Measurements from ENCODE around the gene FPGS. TPM values are rescaled to one million over a fixed set of nuclear protein-coding genes. Genes with fewer than 3 reads are reported as not detected.
A peak's percentile ranks its signal among the peaks of the same experiment; 100 is the strongest.

FPGS gene
- polyA plus RNA-seq, 1 donor from 2014 or later = 51.4 TPM

DNA sequence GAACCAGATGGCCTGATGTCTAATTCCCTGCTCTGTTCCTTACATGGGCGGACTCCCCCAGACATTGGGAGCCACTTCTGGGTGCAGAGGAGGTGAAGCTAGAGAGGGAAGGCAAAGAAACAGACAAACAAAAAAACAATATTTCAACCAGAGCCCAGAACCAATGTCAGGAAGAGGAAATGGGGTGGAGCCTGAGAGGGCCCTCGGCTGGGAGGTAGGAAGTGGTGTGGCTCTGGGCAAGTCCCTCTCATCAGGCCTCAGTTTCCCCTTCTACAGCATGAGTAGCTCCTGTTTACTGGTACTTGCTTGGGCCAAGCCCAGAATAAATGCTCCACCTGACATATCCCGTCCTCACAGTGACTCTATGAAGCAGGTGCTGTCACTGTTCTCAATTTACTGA is 35.3 kb upstream of the FPGS start:
- Mint-ChIP-seq H3K27me3 (no peaks in the 10 kb centered on the region), H3K36me3 (peaks cover 2% of the 10 kb centered on the region), H3K27ac (peak overlapping the region in 2 of 3 donors; percentile 91 to 94), H3K4me3 (peak overlapping the region in 2 of 4 donors; percentile 19 to 39), H3K9me3 (no peaks in the 10 kb centered on the region), H3K4me1 (peaks cover 38 to 55% (median 51%) of the 10 kb centered on the region in 3 donors)

DNA sequence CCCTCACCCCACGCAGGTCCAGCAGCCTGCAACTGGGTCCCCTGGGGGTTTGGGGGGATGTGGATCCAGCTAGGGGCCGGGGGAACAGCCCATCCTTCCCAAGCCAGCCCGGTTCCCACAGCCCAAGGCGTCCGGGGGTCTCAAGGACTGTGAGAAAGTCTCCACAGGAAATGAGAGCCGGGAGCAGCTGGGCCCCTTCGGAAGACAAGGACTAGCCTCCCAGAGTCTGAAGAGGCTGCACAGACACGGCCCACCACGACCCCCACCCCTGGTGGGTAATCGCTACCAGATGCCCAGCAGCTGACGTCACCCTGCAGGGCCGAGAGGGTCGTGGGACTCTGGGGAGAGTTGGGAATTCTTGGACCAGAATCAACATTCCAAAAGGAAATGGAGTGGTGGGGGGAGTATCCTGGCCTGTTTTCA is 34.8 kb upstream of the FPGS start:
- no peaks in the 10 kb centered on the region for H3K27me3 Mint-ChIP-seq
- H3K27ac Mint-ChIP-seq = peak overlapping the region in 2 of 3 donors; percentile 78 to 94
- H3K4me1 Mint-ChIP-seq = peaks cover 33 to 52% (median 52%) of the 10 kb centered on the region in 3 donors
- peaks cover 2% of the 10 kb centered on the region for H3K36me3 Mint-ChIP-seq
- H3K4me3 Mint-ChIP-seq = no peak overlapping the region
- H3K9me3 Mint-ChIP-seq = no peaks in the 10 kb centered on the region

DNA sequence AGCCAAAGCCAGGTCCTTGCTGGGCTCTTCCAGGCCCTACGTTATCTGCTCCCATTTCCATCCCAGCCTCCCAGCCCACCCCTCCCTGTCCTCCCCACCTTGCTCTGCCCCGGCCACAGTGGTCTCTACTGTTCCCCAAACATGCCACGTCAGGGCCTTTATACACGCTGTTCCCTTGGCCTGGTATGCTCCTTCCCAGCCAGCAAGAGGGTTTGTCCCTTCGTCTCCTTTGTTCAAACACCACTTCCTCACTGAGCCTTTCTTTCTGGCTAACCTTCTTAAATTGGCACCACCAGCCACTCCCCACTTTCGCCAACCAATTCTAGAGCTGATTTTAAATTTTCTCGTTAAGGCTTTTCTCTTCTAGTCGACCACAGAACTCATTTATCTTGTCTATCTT is 34.0 kb upstream of the FPGS start:
- peaks cover 26 to 50% (median 49%) of the 10 kb centered on the region in 3 donors for H3K4me1 Mint-ChIP-seq
- H3K36me3 Mint-ChIP-seq = peaks cover 3% of the 10 kb centered on the region
- H3K9me3 Mint-ChIP-seq = no peaks in the 10 kb centered on the region
- peak overlapping the region; percentile 78 to 86 (median 81) for H3K27ac Mint-ChIP-seq
- peak overlapping the region in 2 of 4 donors; percentile 78 to 87 for H3K4me3 Mint-ChIP-seq
- no peaks in the 10 kb centered on the region for H3K27me3 Mint-ChIP-seq

DNA sequence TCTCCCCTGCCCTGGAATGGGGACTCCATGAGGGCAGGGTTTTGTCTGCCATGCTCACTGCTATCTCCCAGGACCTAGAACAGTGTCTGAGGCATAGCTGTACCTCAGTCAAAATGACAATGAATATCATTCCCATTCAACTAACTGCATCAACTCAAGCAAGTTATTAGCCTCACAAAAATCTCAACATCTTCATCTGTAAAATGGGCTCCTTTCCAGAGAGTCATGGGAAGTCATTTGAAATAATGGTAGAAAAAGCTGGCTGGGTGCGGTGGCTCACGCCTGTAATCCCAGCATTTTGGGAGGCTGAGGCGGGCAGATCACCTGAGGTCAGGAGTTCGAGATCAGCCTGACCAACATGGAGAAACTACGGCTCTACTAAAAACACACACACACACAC is 33.6 kb upstream of the FPGS start:
- H3K4me1 Mint-ChIP-seq = peaks cover 22 to 51% (median 46%) of the 10 kb centered on the region in 3 donors
- peak overlapping the region in 2 of 4 donors; percentile 78 to 87 for H3K4me3 Mint-ChIP-seq
- H3K27ac Mint-ChIP-seq = peak overlapping the region in 2 of 3 donors; percentile 81 to 86
- H3K9me3 Mint-ChIP-seq = no peaks in the 10 kb centered on the region
- no peaks in the 10 kb centered on the region for H3K27me3 Mint-ChIP-seq
- H3K36me3 Mint-ChIP-seq = peaks cover 3% of the 10 kb centered on the region

DNA sequence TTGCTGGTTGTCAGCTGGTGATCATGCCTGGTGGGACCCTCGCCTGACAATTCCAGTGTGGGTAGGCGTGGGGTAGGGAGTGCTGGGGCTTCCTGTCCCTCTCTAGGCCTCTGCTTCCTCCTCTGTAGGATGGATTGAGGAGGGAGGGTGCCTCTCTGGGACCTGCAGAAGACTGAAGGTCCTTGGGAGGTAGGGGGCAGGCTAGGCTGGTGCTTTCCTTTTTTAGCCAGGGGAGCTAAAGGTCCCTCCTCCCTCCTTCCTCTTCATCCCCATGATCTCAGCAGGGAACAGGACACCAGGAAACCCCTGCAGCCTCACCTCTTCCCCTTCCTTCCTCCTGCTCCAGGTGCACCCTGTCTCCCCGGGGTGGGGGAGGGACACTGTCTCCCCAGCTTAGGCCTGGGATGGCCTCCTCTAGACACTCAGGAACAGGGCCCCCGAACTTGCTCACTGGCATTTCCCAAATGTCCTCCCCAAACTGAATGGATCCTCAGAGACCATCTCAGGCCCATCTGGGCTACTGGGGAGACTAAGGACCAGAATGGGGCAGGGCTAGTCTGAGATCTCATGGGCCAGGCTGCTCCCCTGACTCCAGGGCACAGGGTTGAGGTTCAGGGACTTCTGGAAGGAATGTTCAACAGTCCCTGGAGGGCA is 32.6 kb upstream of the FPGS start:
- Mint-ChIP-seq H3K27me3 (no peaks in the 10 kb centered on the region), H3K9me3 (no peaks in the 10 kb centered on the region)

DNA sequence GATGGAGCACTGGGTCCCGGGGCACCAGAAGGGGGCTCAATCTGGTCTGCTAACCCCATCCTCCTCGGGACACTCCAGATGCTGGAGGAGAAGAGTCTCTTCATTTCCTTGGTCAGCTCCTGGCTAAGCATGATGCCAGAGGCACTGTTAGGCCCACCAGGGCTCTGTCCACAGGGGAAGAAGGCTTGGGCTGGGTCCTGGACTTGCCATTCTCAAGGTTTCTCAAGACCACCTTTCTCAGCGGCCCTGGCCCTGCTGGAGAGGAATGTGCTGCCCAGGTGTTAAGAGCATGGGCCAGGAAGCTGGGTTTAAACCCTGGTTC is 32.1 kb upstream of the FPGS start:
- H3K36me3 Mint-ChIP-seq = peaks cover 3% of the 10 kb centered on the region

More for the DNA sequence above, 32.6 kb upstream of the FPGS start:
- H3K27ac Mint-ChIP-seq = peak overlapping the region; percentile 95 to 98 (median 97)
- peak overlapping the region; percentile 91 to 95 (median 92) for H3K4me3 Mint-ChIP-seq
- H3K4me1 Mint-ChIP-seq = peaks cover 22 to 51% (median 49%) of the 10 kb centered on the region in 3 donors
- peaks cover 3% of the 10 kb centered on the region for H3K36me3 Mint-ChIP-seq

DNA sequence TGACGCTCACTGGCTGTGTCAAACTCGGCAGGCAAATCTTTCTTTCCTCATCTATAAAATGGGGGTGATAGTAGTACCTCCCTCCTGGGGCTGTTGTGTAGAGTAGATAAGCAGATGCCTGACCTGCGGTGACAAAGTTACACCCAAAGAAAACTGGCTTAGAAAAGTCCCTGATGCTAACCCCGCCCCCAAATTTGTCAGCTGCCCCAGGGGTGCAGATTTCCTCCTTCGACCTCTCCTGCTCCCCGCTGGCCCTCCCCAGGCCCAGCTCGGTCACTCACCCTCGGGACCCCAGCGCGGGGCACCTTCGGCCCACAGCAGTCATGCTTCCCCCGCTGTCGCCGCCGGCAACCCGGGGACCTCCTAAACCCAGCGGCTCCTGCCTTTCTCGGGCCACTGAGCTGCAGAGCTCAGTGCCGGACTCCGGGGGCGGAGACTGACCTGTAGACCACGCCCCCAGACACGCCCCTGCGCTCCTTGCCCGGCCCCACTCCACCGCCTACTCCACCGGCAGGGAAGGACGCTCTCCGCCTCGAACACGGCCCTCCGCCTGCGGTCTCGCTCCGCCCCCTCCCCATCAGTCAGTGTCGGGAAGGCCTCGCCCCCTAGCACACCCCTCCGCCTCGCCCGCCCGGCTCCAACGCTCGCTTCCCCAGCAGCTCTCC is 31.6 kb upstream of the FPGS start:
- Mint-ChIP-seq H3K36me3 (peaks cover 3% of the 10 kb centered on the region), H3K27me3 (no peaks in the 10 kb centered on the region), H3K9me3 (no peaks in the 10 kb centered on the region), H3K4me1 (peaks cover 22 to 48% (median 43%) of the 10 kb centered on the region in 3 donors), H3K4me3 (peak overlapping the region; percentile 91 to 95 (median 92)), H3K27ac (peak overlapping the region; percentile 95 to 98 (median 97))

More for the DNA sequence above, 32.1 kb upstream of the FPGS start:
- Mint-ChIP-seq H3K27me3 (no peaks in the 10 kb centered on the region), H3K27ac (peak overlapping the region; percentile 95 to 98 (median 97)), H3K4me3 (peak overlapping the region; percentile 91 to 95 (median 92)), H3K9me3 (no peaks in the 10 kb centered on the region), H3K4me1 (peaks cover 22 to 48% (median 45%) of the 10 kb centered on the region in 3 donors)

DNA sequence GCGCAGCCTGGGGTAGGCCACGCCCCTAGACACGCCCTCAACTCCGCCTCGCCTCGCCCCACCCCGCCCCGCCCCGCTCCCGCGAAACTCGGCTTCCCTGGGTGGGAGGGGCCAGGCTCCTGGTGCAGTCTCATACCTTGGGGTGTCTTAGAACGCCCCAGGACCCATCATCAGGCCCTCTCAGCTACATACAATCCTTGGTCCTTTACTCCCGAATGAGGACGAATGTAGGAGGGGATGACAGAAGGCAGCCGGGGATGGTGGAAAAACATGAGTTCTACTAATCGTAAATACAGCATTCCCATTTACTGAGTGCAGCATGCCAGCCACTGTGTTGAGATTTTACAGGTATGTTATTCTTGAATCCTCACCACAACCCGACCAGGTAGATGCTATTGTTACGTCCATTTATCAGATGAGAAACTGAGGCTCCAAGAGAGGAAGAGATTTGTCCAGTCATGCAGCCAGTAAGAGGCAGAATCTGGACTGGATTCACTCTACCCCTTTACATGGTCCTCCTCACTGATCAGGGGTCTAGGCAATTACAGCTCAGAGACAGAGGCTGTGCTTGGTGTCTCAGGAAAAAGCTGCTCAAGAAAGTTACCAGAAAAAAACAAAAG is 31.0 kb upstream of the FPGS start:
- Mint-ChIP-seq H3K4me1 (peaks cover 22 to 47% (median 42%) of the 10 kb centered on the region in 3 donors), H3K4me3 (peak overlapping the region; percentile 91 to 95 (median 92)), H3K9me3 (no peaks in the 10 kb centered on the region), H3K36me3 (peaks cover 3% of the 10 kb centered on the region), H3K27me3 (no peaks in the 10 kb centered on the region), H3K27ac (peak overlapping the region; percentile 95 to 98 (median 97))

DNA sequence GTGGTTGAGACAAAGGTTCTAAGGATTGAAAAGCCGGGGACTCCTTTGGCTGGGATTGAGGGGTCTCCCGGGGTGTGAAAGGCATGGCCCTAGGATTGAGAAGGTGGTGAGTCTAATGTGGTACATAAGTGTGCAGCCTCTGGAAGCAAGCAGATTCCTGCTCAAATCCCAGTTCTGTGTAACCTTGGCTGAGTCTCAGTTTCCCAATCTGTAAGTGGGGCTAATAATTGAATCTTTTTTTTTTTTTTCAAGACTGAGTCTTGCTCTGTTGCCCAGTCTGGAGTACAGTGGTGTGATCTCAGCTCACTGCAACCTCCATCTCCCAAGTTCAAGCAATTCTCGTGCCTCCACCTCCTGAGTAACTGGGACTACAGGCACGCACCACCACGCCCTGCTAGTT is 30.1 kb upstream of the FPGS start:
- Mint-ChIP-seq H3K4me1 (peaks cover 17 to 40% (median 33%) of the 10 kb centered on the region in 3 donors), H3K27ac (peak overlapping the region in 1 of 3 donors; percentile 95), H3K27me3 (no peaks in the 10 kb centered on the region), H3K9me3 (no peaks in the 10 kb centered on the region), H3K36me3 (peaks cover 3% of the 10 kb centered on the region), H3K4me3 (peak overlapping the region in 1 of 4 donors; percentile 91)

DNA sequence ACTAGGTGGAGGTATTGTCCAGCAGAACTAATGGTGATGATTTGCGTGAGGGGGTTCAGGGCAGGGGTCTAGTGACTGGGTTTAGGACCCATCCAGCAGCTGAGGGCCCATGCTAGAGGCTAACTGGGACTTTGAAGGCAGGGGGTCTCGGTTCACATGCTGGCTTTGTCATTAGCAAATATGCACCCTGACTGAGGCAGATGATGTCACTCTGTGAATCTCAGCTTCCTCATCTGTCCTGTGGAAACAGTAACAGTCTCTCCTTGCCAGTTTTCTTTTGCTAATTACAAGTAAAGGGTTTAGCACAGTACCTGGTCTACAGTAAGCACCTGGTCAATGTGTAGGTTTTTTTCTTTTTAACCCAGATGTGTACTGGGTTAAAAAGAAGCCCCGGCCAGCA is 29.4 kb upstream of the FPGS start:
- no peaks in the 10 kb centered on the region for H3K27me3 Mint-ChIP-seq
- H3K4me3 Mint-ChIP-seq = peak overlapping the region in 1 of 4 donors; percentile 91
- no peaks in the 10 kb centered on the region for H3K9me3 Mint-ChIP-seq
- H3K36me3 Mint-ChIP-seq = peaks cover 3% of the 10 kb centered on the region
- peaks cover 19 to 40% (median 34%) of the 10 kb centered on the region in 3 donors for H3K4me1 Mint-ChIP-seq
- peak overlapping the region in 1 of 3 donors; percentile 75 for H3K27ac Mint-ChIP-seq

DNA sequence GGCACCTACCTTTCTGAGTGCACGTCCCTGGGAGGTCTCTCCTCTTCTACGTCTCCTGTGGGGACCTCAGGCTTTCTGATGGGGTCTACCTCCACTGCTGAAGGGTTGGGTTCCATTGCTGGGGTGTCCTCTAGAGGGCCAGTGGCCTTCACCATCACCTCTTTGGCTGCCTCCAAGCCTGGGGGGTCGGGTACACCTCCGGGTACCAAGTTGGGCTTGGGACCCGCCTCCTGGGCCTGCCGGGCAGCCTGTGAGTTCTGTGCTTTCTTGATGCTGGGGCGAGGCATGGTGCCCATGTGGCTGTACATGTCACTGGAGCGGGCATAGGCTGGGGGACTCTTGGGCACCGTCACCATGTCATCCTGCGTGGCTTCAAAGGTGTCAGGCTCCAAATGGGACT is 28.7 kb upstream of the FPGS start:
- Mint-ChIP-seq H3K4me3 (peak overlapping the region in 2 of 4 donors; percentile 59 to 63), H3K9me3 (no peaks in the 10 kb centered on the region), H3K4me1 (peaks cover 14 to 36% (median 32%) of the 10 kb centered on the region in 3 donors), H3K27ac (peak overlapping the region in 1 of 3 donors; percentile 53), H3K36me3 (peaks cover 2% of the 10 kb centered on the region), H3K27me3 (no peaks in the 10 kb centered on the region)

DNA sequence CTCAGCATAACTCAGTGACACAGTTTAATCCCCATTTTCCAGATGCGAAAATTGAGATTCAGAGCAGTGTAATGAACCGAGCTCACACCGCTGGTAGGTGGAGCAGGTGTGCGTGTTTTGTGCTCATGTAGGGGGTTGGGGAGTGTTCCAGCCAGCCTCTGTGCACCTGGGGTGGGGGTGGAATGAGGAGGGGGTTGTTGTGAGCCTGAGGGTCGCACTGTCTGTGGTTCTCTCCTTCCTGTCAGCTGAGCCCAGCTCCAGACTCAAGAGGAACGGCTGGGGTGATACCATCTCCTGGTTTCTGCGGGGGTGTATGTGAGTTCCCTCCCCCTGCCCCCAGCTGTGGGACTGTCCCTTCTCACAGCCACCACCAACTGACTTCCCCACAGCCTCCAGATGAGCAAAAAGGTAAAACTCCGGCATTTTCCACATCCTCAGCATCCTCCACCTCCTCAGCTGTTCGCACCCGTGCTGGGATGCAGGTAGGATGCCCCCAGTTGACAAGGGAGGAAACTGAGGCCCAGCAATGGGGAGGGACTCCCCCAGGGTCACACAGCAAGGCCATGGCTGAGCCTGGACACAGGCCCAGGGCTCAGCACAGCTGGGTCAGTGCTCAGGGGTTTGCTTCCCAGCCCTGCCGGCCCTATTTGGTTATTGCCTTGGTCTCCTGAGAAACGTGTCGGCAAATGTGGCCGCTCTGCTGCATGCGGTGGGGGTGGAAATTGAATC is 26.3 kb upstream of the FPGS start:
- no peaks in the 10 kb centered on the region for H3K27me3 Mint-ChIP-seq
- no peaks in the 10 kb centered on the region for H3K9me3 Mint-ChIP-seq
- H3K27ac Mint-ChIP-seq = peak overlapping the region; percentile 88 to 98 (median 93)
- H3K4me3 Mint-ChIP-seq = peak overlapping the region; percentile 93 to 100 (median 97)
- H3K36me3 Mint-ChIP-seq = peaks cover 2% of the 10 kb centered on the region
- peaks cover 10 to 26% (median 18%) of the 10 kb centered on the region in 3 donors for H3K4me1 Mint-ChIP-seq

DNA sequence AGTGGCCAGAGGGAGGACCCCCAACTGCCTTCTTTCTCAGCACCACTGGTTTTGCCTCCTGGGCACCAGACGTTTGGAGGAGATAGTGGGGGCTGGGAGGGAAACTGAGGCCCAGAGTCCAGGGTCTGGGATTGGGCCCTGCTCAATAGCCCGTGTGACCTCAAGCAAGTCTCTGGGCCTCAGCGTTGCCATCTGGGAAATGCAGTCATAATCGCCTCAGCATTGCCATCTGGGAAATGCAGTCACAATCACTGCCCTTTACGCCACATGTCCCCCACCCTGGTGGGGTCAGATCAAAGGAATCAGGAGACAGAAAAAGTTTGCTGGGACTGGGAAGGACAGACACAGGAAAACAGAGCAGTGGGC is 25.8 kb upstream of the FPGS start:
- H3K4me3 Mint-ChIP-seq = peak overlapping the region; percentile 93 to 100 (median 97)
- H3K9me3 Mint-ChIP-seq = no peaks in the 10 kb centered on the region
- H3K36me3 Mint-ChIP-seq = peaks cover 2% of the 10 kb centered on the region
- peak overlapping the region; percentile 88 to 98 (median 93) for H3K27ac Mint-ChIP-seq
- H3K4me1 Mint-ChIP-seq = peaks cover 14 to 22% (median 15%) of the 10 kb centered on the region in 3 donors
- H3K27me3 Mint-ChIP-seq = no peaks in the 10 kb centered on the region

DNA sequence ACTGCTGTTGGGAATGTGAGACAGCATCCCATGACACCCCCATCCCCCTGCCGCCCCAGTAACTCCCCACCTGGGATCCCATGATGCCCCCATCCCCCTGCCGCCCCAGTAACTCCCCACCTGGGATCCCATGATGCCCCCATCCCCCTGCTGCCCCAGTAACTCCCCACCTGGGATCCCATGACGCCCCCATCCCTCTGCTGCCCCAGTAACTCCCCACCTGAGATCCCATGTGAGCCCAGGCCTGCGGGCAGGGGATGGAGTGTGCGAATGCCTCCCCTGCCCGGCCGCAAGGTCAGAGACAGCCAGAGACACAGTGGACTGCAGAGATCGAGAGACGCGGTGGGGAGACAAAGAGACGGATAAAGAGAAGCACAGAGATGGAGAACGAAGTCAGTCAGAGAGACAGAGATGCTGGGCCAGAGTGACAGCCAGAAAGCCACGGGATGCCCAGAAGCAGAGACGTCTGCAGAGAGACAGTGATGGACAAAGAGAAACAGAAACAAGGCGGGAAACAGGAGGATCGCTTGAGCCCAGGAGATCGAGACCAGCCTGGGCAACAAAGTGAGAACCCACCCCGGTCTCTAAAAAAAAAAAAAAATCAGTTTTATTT is 25.2 kb upstream of the FPGS start:
- peaks cover 2% of the 10 kb centered on the region for H3K36me3 Mint-ChIP-seq
- H3K9me3 Mint-ChIP-seq = no peaks in the 10 kb centered on the region
- H3K4me1 Mint-ChIP-seq = peaks cover 14 to 21% (median 15%) of the 10 kb centered on the region in 3 donors
- H3K4me3 Mint-ChIP-seq = peak overlapping the region; percentile 93 to 100 (median 97)
- no peaks in the 10 kb centered on the region for H3K27me3 Mint-ChIP-seq
- H3K27ac Mint-ChIP-seq = peak overlapping the region; percentile 93 to 98 (median 98)

All from IgD-negative memory B cell (primary cell).